Articular chondrocyte of knee joint (primary cell): ENCODE measurements around the gene ZFP82. TPM values are rescaled to one million over a fixed set of nuclear protein-coding genes. Genes with fewer than 3 reads are reported as not detected.

Experiments
- total RNA-seq: library from RNA; depleted of rRNA; stranded (reverse); fragments of >200 nt; gene quantifications from 2 replicates; pipeline ENCODE4 v1.2.3, GENCODE V29; 2012

ZFP82 gene
- total RNA-seq: 12.2 and 12.4 TPM in 2 replicates

DNA sequence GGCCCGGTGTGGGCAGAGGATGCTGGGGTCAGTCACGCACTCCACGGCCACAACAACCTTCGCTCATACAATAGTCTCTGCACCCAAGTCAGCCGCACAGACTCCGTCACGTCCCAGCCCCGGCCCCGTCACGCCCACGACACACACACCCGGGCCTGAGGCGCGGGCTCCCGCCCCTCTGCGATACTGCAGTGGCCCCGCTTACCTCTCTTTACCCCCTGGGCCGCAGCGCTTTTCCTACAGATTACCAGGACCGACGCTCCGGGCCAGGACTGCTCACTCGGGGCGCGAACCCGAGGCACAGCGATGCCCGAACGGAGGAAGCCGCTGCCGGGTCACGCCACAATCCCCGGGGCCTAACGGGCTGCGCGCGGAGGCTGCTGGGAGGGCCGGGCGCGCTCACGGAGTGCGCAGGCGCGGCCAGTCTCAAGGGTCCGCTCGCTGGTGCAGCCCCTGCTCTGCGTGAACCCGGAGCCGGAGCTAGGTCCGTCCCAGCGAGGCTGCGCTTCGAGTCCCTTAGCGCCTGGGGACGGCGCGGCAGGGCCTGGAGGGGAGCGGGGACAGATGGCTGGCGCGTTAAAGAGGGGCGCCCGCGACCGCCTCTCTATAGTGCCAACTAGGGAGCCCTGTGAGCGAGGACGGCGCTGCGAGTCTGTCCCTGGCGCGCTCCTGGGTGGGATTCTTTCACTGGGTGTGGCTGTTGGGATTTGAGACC, at the start of gene ZFP82:
ZFP82 (minus strand) TSS at position 358 of the 715 bp plus-strand sequence. CDS start 8,855 bp downstream, outside the sequence.

DNA sequence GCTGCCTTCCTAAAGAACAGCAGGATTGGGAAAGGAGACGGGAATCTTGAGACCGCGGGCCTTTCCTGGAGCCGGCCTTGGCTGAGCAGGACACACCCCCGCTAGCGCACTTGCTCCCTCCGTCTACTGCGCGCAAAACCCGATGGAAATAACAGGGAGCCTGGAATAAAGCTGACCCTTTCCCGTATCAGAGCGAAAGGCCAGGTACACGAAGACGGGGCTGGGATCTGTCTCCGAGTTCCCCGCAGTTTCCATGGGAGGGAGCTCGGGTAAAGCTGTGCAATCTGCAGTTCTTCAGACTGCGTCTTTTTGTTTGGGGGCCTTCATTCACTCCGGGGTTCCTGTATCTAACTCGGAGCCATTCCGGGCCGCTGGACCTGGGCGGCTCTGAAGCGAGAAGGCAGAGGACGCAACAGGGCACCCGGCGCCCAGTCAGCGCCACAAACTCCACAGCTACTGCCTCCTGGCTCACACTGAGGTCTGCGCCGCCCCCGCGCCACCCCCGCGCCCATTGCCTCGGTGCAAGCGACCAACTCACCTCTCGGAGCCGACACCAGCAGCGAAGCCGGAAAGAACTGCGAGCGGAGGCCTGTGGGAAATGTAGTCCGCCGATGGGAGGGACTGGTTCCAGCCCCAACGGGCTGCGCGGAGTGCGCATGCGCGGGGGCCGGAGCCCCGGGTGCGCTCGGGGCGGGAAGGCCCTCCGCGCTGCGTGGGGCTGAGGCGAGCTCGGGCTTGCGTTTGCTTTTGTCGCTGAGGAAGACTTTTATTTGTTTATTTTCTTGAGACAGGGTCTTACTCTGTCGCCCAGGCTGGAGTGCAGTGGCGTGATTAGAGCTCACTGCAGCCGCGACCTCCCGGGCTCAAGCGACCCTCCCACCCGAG, 39.6 kb downstream of the ZFP82 start, which contains the start of gene ZFP14:
ZFP14 (minus strand) TSS at position 577 of the 885 bp plus-strand sequence. CDS start 11,309 bp downstream, outside the sequence.

Other genes with a start within 250 kb of the ZFP82 start
- 7.1 and 7.4 TPM in 2 replicates for gene ZNF565, start 204.0 kb downstream of the ZFP82 start, total RNA-seq
- gene ZNF146, start 203.5 kb downstream of the ZFP82 start, total RNA-seq: 71.6 and 109 TPM in 2 replicates
- 5.0 and 7.1 TPM in 2 replicates for gene ZFP14, start 39.4 kb downstream of the ZFP82 start, total RNA-seq
- gene ZNF566, start 70.9 kb upstream of the ZFP82 start, total RNA-seq: 13.1 and 14.3 TPM in 2 replicates
- gene ZNF260, start 109.6 kb upstream of the ZFP82 start, total RNA-seq: 26.8 and 29.2 TPM in 2 replicates
- 12.5 and 15.5 TPM in 2 replicates for gene ZNF529, start 154.6 kb upstream of the ZFP82 start, total RNA-seq
- 7.7 and 13.5 TPM in 2 replicates for gene ZNF382, start 186.7 kb upstream of the ZFP82 start, total RNA-seq
- 12.9 and 17.2 TPM in 2 replicates for gene ZNF461, start 248.2 kb upstream of the ZFP82 start, total RNA-seq